Transverse colon (tissue), 3 donors: ENCODE results near the gene AXIN1.
"Not testable (repeated sequence)": the region's sequence is repeated elsewhere in the genome, so short reads cannot be mapped to it uniquely, and the experiment has no call there.

Experiments
- POLR2A ChIP-seq: fragments of 450-650 bp; IDR thresholded peaks from one replicate; pipeline ENCODE4 v1.6.1; 2016; ENCODE audit warnings: antibody characterized with exemption, mild to moderate bottlenecking, moderate library complexity
- TF ChIP-seq, protein P1 (sequence below), 5 experiments: fragments of 200-600 bp in 3 of 5; fragments of 450-650 bp in 2 of 5; sonication (generic) in 3 of 5; IDR thresholded peaks; 1 replicate in 2 of 5; 2 replicates in 3 of 5; pipeline ENCODE4 v1.5.1; 2016 to 2017; ENCODE audit warnings: antibody characterized with exemption in 5 of 5, inconsistent platforms in 3 of 5, mild to moderate bottlenecking in 2 of 5, moderate library complexity in 1 of 5

DNA sequence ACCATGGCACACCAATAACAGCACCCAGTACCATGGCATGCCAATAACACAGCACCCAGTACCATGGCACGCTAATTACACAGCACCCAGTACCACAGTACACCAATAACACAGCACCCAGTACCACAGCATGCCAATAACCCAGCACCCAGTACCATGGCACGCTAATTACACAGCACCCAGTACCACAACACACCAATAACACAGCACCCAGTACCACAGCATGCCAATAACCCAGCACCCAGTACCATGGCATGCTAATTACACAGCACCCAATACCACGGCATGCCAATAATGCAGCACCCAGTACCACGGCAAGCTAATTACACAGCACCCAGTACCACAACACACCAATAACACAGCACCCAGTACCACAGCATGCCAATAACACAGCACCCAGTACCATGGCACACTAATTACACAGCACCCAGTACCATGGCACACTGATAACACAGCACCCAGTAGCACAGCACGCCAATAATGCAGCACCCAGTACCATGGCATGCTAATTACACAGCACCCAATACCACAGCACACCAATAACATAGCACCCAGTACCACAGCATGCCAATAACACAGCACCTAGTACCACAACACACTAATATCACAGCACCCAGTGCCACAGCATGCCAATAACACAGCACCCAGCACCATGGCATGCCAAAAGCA lies 18.2 kb downstream of the AXIN1 start:
- TF ChIP-seq, protein P1, sequence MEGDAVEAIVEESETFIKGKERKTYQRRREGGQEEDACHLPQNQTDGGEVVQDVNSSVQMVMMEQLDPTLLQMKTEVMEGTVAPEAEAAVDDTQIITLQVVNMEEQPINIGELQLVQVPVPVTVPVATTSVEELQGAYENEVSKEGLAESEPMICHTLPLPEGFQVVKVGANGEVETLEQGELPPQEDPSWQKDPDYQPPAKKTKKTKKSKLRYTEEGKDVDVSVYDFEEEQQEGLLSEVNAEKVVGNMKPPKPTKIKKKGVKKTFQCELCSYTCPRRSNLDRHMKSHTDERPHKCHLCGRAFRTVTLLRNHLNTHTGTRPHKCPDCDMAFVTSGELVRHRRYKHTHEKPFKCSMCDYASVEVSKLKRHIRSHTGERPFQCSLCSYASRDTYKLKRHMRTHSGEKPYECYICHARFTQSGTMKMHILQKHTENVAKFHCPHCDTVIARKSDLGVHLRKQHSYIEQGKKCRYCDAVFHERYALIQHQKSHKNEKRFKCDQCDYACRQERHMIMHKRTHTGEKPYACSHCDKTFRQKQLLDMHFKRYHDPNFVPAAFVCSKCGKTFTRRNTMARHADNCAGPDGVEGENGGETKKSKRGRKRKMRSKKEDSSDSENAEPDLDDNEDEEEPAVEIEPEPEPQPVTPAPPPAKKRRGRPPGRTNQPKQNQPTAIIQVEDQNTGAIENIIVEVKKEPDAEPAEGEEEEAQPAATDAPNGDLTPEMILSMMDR (IDR thresholded peaks at IDR 0.05): not testable (repeated sequence)
- TF ChIP-seq POLR2A: not testable (repeated sequence)
